Pancreas (tissue), 10 donors: ENCODE results near the gene PRR30. TPM values are rescaled to one million over a fixed set of nuclear protein-coding genes. Genes with fewer than 3 reads are reported as not detected.

Experiments
- ATAC-seq, 4 donors: fragments of 200-7000 bp; cut with Tn5 transposase; one replicate each; pipeline versions ENCODE4 v1.8.0 to v1.9.1; 2020; ENCODE audit warnings: mild to moderate bottlenecking in 4 of 4, moderate library complexity in 4 of 4
- DNase-seq, 6 donors: peaks; one replicate each; pipeline ENCODE4 v3.0.0-alpha.2; 2020
- FAIRE-seq: peaks from 2 replicates; lab custom pipeline; 2012; peaks lifted over from hg19 to GRCh38; lab: Jason Lieb, UNC
- H3K27ac ChIP-seq, 4 donors: fragments of 200-600 bp; sonication (generic); 1 replicate in 3 of 4; 2 replicates in 1 of 4; pipeline versions ENCODE4 v1.5.0 to v1.8.0; 2020
- H3K27me3 ChIP-seq, 4 donors: fragments of 200-600 bp; one replicate each; pipeline ENCODE4 v1.8.0; 2021
- H3K36me3 ChIP-seq, 3 donors: fragments of 200-600 bp; sonication (generic) in 1 of 3; one replicate each; pipeline versions ENCODE4 v1.5.0 to v1.8.0; 2020 to 2021
- H3K4me1 ChIP-seq, 3 donors: fragments of 200-600 bp; one replicate each; pipeline ENCODE4 v1.8.0; 2021
- H3K4me3 ChIP-seq, 4 donors: fragments of 200-600 bp; sonication (generic) in 2 of 4; one replicate each; pipeline versions ENCODE4 v1.5.0 to v1.8.0; 2020 to 2021
- H3K9me3 ChIP-seq, 4 donors: fragments of 200-600 bp; one replicate each; pipeline ENCODE4 v1.8.0; 2021
- WGBS, 2 donors: extraction: QIAGEN DNeasy Blood & Tissue Kit; methylation state at CpG; one replicate each; pipeline ENCODE4 v1.1.7; 2013; 5-methylcytosine and 5-hydroxymethylcytosine counted together
- intact Hi-C, 3 donors: fragments of 100-400 bp; cut with DNase I; formaldehyde crosslinking; loops; one replicate each; pipeline versions ENCODE4 v1.11.1 to v1.14.2; 2022
- polyA plus RNA-seq, 2 donors: library from polyadenylated mRNA; stranded (reverse); fragments of 200-250 nt; gene quantifications; one replicate each; pipeline ENCODE4 v1.2.3, GENCODE V29; 2013
- total RNA-seq, 6 donors: library from RNA; stranded (reverse); fragmentation: NEBNext Ultra II Directional in 4 of 6; extraction: Animal tissue kit (Norgen Biotek cat#: 25700) in 4 of 6; gene quantifications; one replicate each; pipeline versions ENCODE4 v1.2.1 to v1.2.4, GENCODE V29; 2021 to 2023
- TF ChIP-seq, protein P1 (sequence below), 4 donors: fragments of 200-600 bp; sonication (generic) in 3 of 4; IDR thresholded peaks; one replicate each; pipeline versions ENCODE4 v1.5.0 to v1.8.0; 2021; ENCODE audit warnings: antibody characterized with exemption in 4 of 4
- donor health status: healthy with polysubstance abuse.
- donor health status: DM: no; HTN: no; CAD: no; lungs with moderate emphysema.
- donor health status: DM: no; HTN: no; CAD: no.
- donor health status: control.
- donor health status: control.
- donor health status: Bipolar disorder and iron deficiency.
- donor health status: DM: yes; HTN: yes; CAD: no.
- donor health status: DM: no; HTN: no; CAD: no.
- donor health status: DM: no; HTN: no; CAD: no.
- donor health status: DM: yes; HTN: yes; CAD: no.

Gene PRR30
- total and polyA plus RNA-seq, 8 donors, result not detected

- intact Hi-C loops, result no loop called here
- no peak for FAIRE-seq
- Histone ChIP-seq H3K4me1 (peaks cover 0 to 4% (median 0%) of the 10 kb centered on the region in 3 donors), H3K36me3 (peaks cover 4 to 10% (median 9%) of the 10 kb centered on the region in 3 donors), H3K27ac (no peak overlapping the region), H3K4me3 (no peak overlapping the region), H3K9me3 (no peaks in the 10 kb centered on the region), H3K27me3 (no peaks in the 10 kb centered on the region)
- no peak for DNase-seq
- WGBS, 2 donors, result 33 to 46% methylated on average over 5 of the region's 5 CpGs
- ATAC-seq, result no peak
- TF ChIP-seq, protein P1, sequence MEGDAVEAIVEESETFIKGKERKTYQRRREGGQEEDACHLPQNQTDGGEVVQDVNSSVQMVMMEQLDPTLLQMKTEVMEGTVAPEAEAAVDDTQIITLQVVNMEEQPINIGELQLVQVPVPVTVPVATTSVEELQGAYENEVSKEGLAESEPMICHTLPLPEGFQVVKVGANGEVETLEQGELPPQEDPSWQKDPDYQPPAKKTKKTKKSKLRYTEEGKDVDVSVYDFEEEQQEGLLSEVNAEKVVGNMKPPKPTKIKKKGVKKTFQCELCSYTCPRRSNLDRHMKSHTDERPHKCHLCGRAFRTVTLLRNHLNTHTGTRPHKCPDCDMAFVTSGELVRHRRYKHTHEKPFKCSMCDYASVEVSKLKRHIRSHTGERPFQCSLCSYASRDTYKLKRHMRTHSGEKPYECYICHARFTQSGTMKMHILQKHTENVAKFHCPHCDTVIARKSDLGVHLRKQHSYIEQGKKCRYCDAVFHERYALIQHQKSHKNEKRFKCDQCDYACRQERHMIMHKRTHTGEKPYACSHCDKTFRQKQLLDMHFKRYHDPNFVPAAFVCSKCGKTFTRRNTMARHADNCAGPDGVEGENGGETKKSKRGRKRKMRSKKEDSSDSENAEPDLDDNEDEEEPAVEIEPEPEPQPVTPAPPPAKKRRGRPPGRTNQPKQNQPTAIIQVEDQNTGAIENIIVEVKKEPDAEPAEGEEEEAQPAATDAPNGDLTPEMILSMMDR (IDR thresholded peaks at IDR 0.05), result no peak
Measured at GRCh38 chr2:27126252-27126710, 12.9 kb downstream of the PRR30 start.

DNA sequence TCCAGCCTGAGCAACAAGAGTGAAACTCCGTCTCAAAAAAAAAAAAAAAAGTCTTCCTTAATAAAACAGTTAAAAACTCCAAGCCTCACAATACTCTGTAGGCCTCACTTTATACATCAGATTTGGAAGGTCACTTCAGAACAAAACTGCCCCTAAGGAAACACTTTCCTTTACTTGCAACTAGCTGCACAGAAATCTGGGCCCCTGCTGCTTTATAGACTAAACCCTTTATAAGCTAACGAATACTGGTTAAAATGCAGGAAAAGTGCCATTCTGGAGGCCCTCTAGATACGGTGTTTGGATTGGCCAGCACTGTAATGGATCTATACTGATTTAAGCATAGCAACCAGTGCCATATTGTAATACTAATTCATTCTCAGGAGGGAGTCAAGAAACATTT lies 14.1 kb downstream of the PRR30 start:
- TF ChIP-seq, protein P1 (IDR thresholded peaks at IDR 0.05), result no peak
- intact Hi-C loops, result no loop called here
- no peaks in the 10 kb centered on the region for H3K9me3 ChIP-seq
- DNase-seq (no peak), ATAC-seq (no peak), FAIRE-seq (no peak)
- peaks cover 0 to 4% (median 0%) of the 10 kb centered on the region in 3 donors for H3K4me1 ChIP-seq
- H3K27me3 ChIP-seq, result no peaks in the 10 kb centered on the region
- H3K4me3 ChIP-seq, result no peak overlapping the region
- no peaks in the 10 kb centered on the region for H3K36me3 ChIP-seq
- 81 to 82% methylated on average over 3 of the region's 3 CpGs for WGBS, 2 donors
- no peak overlapping the region for H3K27ac ChIP-seq

DNA sequence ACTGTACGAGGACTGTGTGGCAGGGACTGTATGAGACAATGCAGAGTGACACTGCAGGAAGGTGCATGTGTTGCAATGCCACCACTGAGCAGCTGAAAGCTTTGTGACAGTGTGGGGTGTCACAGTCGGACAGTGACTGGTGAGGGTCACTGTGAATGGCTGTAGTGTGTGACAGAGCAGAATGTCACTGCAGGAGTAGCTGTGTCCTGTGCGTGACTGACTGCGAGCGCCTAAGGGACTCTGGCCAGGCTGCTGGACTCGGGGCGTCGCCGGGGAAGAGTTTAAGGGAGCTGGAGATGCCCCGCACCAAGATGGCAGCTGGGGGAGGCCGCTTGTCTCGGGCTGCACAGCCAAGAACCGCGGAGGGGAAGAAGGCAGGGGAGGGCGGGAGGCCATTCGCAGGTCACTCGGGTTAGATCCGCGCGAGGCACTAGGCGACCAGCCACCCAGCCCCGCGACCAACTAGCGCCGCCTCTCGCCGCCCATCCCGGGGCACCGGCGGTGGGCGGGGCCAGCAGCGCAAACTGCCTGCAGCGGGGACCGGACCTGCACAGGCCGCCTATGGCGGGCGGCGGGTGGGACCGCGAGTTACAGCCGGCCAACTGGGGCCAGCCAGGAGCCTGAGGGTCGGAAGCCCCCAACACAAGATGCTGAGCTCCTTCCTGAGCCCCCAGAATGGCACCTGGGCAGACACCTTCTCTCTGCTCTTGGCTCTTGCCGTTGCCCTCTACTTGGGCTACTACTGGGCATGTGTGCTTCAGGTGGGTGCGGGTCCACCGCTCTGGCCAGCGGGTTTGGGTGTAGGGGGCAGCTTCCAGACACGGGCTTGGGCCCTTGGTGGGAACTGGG lies 15.7 kb downstream of the PRR30 start, which contains the start of gene ABHD1:
Gene ABHD1 (plus strand): TSS at position 514 of the 849 bp plus-strand sequence. CDS start 134 bp downstream, at position 648.
- intact Hi-C loops, result no loop called here
- ATAC-seq (peak; percentile 78 to 99 (median 88)), DNase-seq (peak; percentile 44 to 87 (median 66)), FAIRE-seq (no peak)
- no peaks in the 10 kb centered on the region for H3K36me3 ChIP-seq
- H3K27me3 ChIP-seq, result no peaks in the 10 kb centered on the region
- no peaks in the 10 kb centered on the region for H3K9me3 ChIP-seq
- H3K27ac ChIP-seq, result no peak within 1 kb of the TSS
- peak within 1 kb of the TSS; percentile 28 to 60 (median 52) for H3K4me3 ChIP-seq
- TF ChIP-seq, protein P1 (IDR thresholded peaks at IDR 0.05), result no peak
- WGBS, 2 donors, result 5 to 6% methylated on average over 46 to 47 of the region's 47 CpGs
- peaks cover 0 to 4% (median 1%) of the 10 kb centered on the region in 3 donors for H3K4me1 ChIP-seq

DNA sequence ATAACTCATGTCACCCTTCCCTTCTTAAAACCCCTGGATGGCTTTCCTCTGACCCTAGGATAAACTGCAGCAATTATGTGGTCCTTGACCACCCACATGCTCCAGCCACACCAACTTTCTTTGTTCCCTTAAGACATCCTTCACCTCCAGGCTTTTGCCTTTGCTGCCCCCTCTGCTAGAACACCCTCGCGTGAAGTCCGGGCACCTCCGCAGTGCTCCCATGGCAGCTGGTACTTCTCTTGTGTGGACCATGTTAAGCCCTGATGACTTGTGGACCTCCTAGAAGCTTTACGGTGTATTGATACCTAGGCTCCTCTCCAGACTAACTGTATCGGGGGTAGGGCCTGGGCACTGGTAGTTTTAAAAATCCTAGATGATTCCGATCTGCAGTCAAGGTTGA lies 16.4 kb downstream of the PRR30 start:
- FAIRE-seq (no peak), DNase-seq (no peak), ATAC-seq (no peak)
- TF ChIP-seq, protein P1 (IDR thresholded peaks at IDR 0.05), result no peak
- Histone ChIP-seq H3K27ac (no peak overlapping the region), H3K4me1 (peaks cover 0 to 8% (median 3%) of the 10 kb centered on the region in 3 donors), H3K4me3 (no peak overlapping the region), H3K36me3 (no peaks in the 10 kb centered on the region), H3K9me3 (no peaks in the 10 kb centered on the region), H3K27me3 (peaks cover 0 to 6% (median 0%) of the 10 kb centered on the region in 4 donors)
- intact Hi-C loops, result no loop called here
- WGBS, 2 donors, result 83 to 92% methylated on average over 7 of the region's 7 CpGs
